ENCODE results near the gene FAXDC2.
"Not testable (repeated sequence)": the region's sequence is repeated elsewhere in the genome, so short reads cannot be mapped to it uniquely, and the experiment has no call there.

The FAXDC2 gene

GRCh38 chr5:154829589-154830218, 20.7 kb downstream of the FAXDC2 start:
- DNase-seq: no peak

GRCh38 chr5:154829181-154829588, 21.2 kb downstream of the FAXDC2 start:
- no peak for DNase-seq

- DNase-seq: no peak
Measured at GRCh38 chr5:154824070-154824469, 26.3 kb downstream of the FAXDC2 start.

- no peak for DNase-seq
Measured at GRCh38 chr5:154823605-154824004, 26.8 kb downstream of the FAXDC2 start.

GRCh38 chr5:154822896-154823295, 27.5 kb downstream of the FAXDC2 start:
- DNase-seq: not testable (repeated sequence)

- no peak for DNase-seq
Measured at GRCh38 chr5:154820383-154820782, 30.0 kb downstream of the FAXDC2 start.

- no peak for DNase-seq
Measured at GRCh38 chr5:154819546-154819945, 30.9 kb downstream of the FAXDC2 start.

- DNase-seq: no peak
Measured at GRCh38 chr5:154818471-154819116, 31.8 kb downstream of the FAXDC2 start.

- no peak for DNase-seq
Measured at GRCh38 chr5:154817815-154818214, 32.6 kb downstream of the FAXDC2 start.

- no peak for DNase-seq
Measured at GRCh38 chr5:154816891-154817492, 33.4 kb downstream of the FAXDC2 start.

- no peak for DNase-seq
Measured at GRCh38 chr5:154815684-154816247, 34.6 kb downstream of the FAXDC2 start.

- DNase-seq: no peak
Measured at GRCh38 chr5:154815025-154815424, 35.4 kb downstream of the FAXDC2 start.

- no peak for DNase-seq
Measured at GRCh38 chr5:154813736-154814135, 36.7 kb downstream of the FAXDC2 start.

- no peak for DNase-seq
Measured at GRCh38 chr5:154813158-154813557, 37.2 kb downstream of the FAXDC2 start.

GRCh38 chr5:154811653-154812465, 38.5 kb downstream of the FAXDC2 start:
- peak; percentile 36 for DNase-seq

GRCh38 chr5:154811239-154811638, 39.2 kb downstream of the FAXDC2 start:
- DNase-seq: peak; percentile 11

- no peak for DNase-seq
Measured at GRCh38 chr5:154806176-154806575, 44.2 kb downstream of the FAXDC2 start.

GRCh38 chr5:154802050-154802449, 48.4 kb downstream of the FAXDC2 start:
- DNase-seq: no peak

- no peak for DNase-seq
Measured at GRCh38 chr5:154801083-154801482, 49.3 kb downstream of the FAXDC2 start.

GRCh38 chr5:154800582-154800981, 49.8 kb downstream of the FAXDC2 start:
- DNase-seq: no peak

- no peak for DNase-seq
Measured at GRCh38 chr5:154797762-154798161, 52.6 kb downstream of the FAXDC2 start.

- DNase-seq: no peak
Measured at GRCh38 chr5:154795235-154795596, 55.2 kb downstream of the FAXDC2 start.

- DNase-seq: no peak
Measured at GRCh38 chr5:154794525-154795234, 55.7 kb downstream of the FAXDC2 start.

Measured in MV-4-11 (cell line).